BLaER1 treated with 17β-estradiol and CSF1 and Interleukin-3, amounts not matched to agents 10 nM and 100 nM (cell line): ENCODE results near the gene NCBP2L.

Experiments
- H3K27ac ChIP-seq, 11 experiments: shearing (Covaris generic); formaldehyde crosslinking; 2 replicates each; pipeline ENCODE4 v1.8.1; 2022
- H3K27me3 ChIP-seq, 11 experiments: shearing (Covaris generic); formaldehyde crosslinking; 2 replicates each; pipeline ENCODE4 v1.8.1; 2022
- H3K36me3 ChIP-seq, 11 experiments: shearing (Covaris generic); formaldehyde crosslinking; 2 replicates each; pipeline ENCODE4 v1.8.1; 2022
- H3K4me1 ChIP-seq, 10 experiments: shearing (Covaris generic); formaldehyde crosslinking; 2 replicates each; pipeline ENCODE4 v1.8.1; 2022
- H3K4me2 ChIP-seq, 11 experiments: shearing (Covaris generic); formaldehyde crosslinking; 2 replicates each; pipeline ENCODE4 v1.8.1; 2022
- H3K4me3 ChIP-seq, 10 experiments: shearing (Covaris generic); formaldehyde crosslinking; 2 replicates each; pipeline ENCODE4 v1.8.1; 2022
- H3K9ac ChIP-seq, 11 experiments: shearing (Covaris generic); formaldehyde crosslinking; 2 replicates each; pipeline ENCODE4 v1.8.1; 2022
- H3K9me3 ChIP-seq, 11 experiments: shearing (Covaris generic); formaldehyde crosslinking; replicated peaks in 1 of 11; 2 replicates each; pipeline ENCODE4 v1.8.1; 2022
- H4K20me1 ChIP-seq, 11 experiments: shearing (Covaris generic); formaldehyde crosslinking; 2 replicates each; pipeline ENCODE4 v1.8.1; 2022
- Cebpa-rat ChIP-seq, 11 experiments: shearing (Covaris generic); IDR thresholded peaks; 2 replicates each; pipeline ENCODE4 v1.8.1; 2022

The NCBP2L gene

DNA sequence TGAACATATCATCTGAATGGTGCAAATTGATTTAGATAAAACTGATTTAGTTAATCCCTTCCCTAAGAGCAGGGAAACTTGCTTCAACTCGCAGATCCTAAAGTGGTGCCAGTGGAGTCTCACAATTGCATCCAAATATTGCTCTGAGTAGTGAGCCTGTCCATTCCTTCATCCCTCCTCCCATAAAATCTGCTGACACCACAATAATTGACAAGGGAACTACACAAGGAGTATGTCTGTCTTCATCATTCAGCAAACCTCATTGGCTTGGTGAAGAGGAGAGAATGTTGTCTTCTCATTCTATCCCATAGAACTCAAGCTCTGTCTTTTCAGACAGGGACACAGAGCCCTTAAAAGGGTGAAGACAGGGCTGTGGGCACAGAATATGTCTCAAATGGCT lies 52.3 kb downstream of the NCBP2L start:
- Histone ChIP-seq H3K9ac (no peak overlapping the region), H3K27me3 (peaks cover 80 to 100% (median 97%) of the 10 kb centered on the region in 11 experiments), H3K4me3 (no peak overlapping the region), H3K36me3 (no peaks in the 10 kb centered on the region), H3K4me2 (no peak overlapping the region), H3K4me1 (peaks cover 0 to 7% (median 0%) of the 10 kb centered on the region in 10 experiments; a peak in 2 of 20 replicates), H4K20me1 (peaks cover 0 to 11% (median 0%) of the 10 kb centered on the region in 11 experiments; a peak in 2 of 22 replicates), H3K9me3 (peaks cover 0 to 15% (median 1%) of the 10 kb centered on the region in 11 experiments; a peak in 5 of 22 replicates), H3K27ac (no peak overlapping the region)
- TF ChIP-seq Cebpa-rat (IDR thresholded peaks at IDR 0.05): no peak

DNA sequence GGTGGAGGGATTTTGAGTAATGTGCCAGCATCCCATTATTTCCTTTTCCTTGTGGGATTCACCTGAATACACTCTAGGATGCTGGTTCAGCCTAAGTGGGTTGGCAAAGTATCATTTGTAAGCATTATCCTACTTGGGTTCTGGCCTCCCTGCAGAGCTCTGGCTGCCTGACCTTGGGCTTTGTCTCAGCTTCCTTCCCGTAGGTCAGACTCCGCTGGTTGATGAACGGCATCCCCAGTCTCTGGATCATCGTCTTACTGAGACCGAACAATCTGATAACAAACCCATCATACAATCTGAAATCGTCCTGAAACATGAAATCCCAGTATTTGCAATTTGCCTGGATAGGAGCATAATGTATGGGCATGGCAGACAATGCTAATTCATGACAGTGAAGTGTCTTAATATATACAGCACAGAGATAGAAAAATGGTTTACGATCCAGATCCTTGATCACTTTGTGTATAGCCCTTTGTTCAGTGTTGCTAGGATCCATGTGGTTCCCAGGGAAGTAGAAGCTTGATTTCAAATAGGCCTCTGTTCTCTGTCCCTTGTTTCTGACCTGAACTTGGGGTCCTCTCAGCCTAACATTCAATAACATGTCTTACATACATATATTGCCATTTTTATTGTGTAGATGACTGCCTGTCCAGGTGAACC lies 53.7 kb downstream of the NCBP2L start:
- H4K20me1 ChIP-seq: peaks cover 0 to 11% (median 0%) of the 10 kb centered on the region in 11 experiments; a peak in 2 of 22 replicates
- no peak overlapping the region for H3K9ac ChIP-seq
- H3K27ac ChIP-seq: no peak overlapping the region
- H3K4me3 ChIP-seq: no peak overlapping the region
- H3K4me1 ChIP-seq: peaks cover 0 to 7% (median 0%) of the 10 kb centered on the region in 10 experiments; a peak in 2 of 20 replicates
- peaks cover 0 to 13% (median 5%) of the 10 kb centered on the region in 11 experiments; a peak in 4 of 22 replicates for H3K9me3 ChIP-seq
- no peak overlapping the region for H3K4me2 ChIP-seq
- H3K27me3 ChIP-seq: peaks cover 67 to 100% (median 97%) of the 10 kb centered on the region in 11 experiments
- no peaks in the 10 kb centered on the region for H3K36me3 ChIP-seq
- TF ChIP-seq Cebpa-rat (IDR thresholded peaks at IDR 0.05): no peak

DNA sequence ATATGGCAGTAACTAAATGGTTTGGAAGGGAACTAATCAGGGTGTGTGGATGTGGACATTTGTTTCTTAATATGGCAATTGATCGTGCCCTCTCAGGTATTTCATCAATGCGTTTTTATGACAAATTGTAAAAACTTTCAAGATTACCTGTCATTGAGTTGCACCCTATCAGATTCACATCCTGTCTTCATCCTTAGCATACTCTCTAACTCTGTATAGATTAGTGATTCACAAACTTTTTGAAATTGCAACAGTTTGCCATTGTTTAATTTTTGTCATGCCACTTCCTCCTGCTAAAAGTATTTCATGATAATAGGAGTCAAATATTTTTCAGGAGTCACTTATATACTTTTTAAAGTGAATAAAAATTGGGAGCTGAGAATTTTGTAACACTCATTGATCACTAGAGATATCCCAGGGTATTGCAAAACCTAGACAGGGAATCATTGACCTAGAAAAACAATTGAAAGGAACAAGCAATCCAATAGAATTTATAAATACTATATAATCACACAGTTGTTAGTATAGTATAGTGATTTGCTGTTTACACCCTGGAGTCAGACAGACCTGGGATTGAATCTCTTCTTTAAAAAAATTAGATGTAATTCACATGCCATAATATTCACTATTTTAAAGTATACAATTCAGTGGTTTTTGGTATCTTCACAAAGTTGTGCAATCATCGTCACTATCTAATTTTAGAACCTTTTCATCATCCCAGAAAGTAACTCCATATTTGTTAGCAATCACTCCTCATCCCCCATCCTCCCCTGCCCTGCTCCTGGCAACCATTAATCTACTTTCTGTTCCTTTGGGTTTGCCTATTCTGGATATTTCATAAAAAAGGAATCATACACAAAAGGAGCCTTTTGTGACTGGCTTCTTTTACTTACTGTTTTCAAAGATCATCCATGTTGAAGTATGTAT lies 57.0 kb downstream of the NCBP2L start:
- peaks cover 0 to 7% (median 0%) of the 10 kb centered on the region in 11 experiments; a peak in 1 of 22 replicates for H3K9me3 ChIP-seq

DNA sequence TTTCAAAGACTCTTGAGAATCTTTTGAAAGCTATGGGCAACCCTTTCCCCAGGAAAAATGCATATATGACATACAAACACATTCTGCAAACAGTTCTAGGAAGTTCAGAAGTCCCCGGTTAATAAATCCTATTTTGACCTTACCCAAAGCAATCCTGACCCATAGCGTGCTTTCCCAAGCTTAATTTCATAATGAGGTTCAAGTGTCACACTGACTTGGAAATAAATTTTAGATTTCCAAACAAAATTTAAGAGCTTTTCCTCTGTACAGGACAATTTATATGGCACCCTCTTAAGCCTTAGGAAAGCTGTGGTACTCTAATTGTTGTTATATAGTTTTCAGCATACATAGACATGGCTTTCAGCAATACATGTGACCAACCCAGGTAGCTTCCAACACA lies 59.4 kb downstream of the NCBP2L start:
- no peak overlapping the region for H3K27ac ChIP-seq
- no peaks in the 10 kb centered on the region for H4K20me1 ChIP-seq
- no peak overlapping the region for H3K9ac ChIP-seq
- H3K36me3 ChIP-seq: no peaks in the 10 kb centered on the region
- peaks cover 0 to 7% (median 0%) of the 10 kb centered on the region in 11 experiments; a peak in 1 of 22 replicates for H3K9me3 ChIP-seq
- H3K4me1 ChIP-seq: no peaks in the 10 kb centered on the region
- TF ChIP-seq Cebpa-rat (IDR thresholded peaks at IDR 0.05): no peak
- H3K4me2 ChIP-seq: no peak overlapping the region
- H3K27me3 ChIP-seq: peaks cover 64 to 100% (median 95%) of the 10 kb centered on the region in 11 experiments
- no peak overlapping the region for H3K4me3 ChIP-seq

More for the DNA sequence above, 57.0 kb downstream of the NCBP2L start:
- Histone ChIP-seq H3K4me3 (no peak overlapping the region), H3K27me3 (peaks cover 62 to 100% (median 96%) of the 10 kb centered on the region in 11 experiments), H3K9ac (no peak overlapping the region), H3K36me3 (no peaks in the 10 kb centered on the region), H3K4me2 (no peak overlapping the region), H3K4me1 (no peaks in the 10 kb centered on the region), H3K27ac (no peak overlapping the region), H4K20me1 (no peaks in the 10 kb centered on the region)
- TF ChIP-seq Cebpa-rat (IDR thresholded peaks at IDR 0.05): no peak

DNA sequence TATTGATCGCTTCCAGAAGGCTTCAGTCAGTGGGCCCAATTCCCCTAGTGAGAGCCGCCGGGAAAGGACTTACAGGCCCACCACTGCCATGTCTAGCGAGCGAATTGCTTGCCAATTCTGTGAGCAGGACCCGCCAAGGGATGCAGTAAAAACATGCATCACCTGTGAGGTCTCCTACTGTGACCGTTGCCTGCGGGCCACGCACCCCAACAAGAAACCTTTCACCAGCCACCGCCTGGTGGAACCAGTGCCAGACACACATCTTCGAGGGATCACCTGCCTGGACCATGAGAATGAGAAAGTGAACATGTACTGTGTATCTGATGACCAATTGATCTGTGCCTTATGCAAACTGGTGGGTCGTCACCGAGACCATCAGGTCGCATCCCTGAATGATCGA lies 63.4 kb downstream of the NCBP2L start:
- Histone ChIP-seq H4K20me1 (no peaks in the 10 kb centered on the region), H3K9ac (no peak overlapping the region), H3K4me1 (no peaks in the 10 kb centered on the region), H3K27ac (no peak overlapping the region), H3K9me3 (no peaks in the 10 kb centered on the region), H3K27me3 (peaks cover 82 to 100% (median 99%) of the 10 kb centered on the region in 11 experiments), H3K4me2 (no peak overlapping the region), H3K36me3 (no peaks in the 10 kb centered on the region), H3K4me3 (no peak overlapping the region)
- no peak for TF ChIP-seq Cebpa-rat (IDR thresholded peaks at IDR 0.05)

DNA sequence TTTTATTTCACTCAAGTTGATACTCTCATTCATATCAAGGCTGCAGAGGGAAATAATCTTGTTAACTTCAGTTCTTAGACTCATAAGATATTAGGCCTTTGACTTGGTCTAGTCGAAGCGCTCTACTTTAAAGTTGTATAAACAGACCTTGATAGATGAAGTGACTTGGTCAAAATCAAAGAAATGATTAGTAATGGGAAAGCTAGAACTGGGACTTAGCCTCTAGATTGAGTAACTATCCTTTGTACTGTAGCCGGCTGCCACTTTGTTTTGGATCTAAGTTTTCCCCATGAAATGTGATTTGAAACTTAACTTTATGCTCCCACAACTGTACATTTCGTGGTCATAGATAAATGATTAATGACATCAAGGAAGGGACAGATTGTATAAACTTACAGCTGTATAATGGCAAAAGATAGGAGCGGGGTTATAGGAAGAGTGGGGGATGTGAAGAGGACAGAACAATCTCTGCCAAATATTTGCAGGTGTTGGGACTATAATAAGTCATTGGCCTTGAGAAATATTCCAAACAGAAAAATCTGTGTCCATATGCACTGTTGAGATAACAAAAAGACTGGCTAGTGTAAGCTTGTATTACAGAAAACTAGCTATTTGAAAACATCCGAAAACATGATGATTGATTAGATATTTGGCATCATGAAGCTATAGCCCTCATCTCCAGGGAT lies 65.3 kb downstream of the NCBP2L start:
- no peak overlapping the region for H3K4me3 ChIP-seq
- H3K9ac ChIP-seq: no peak overlapping the region
- no peak overlapping the region for H3K27ac ChIP-seq
- H4K20me1 ChIP-seq: no peaks in the 10 kb centered on the region
- no peak overlapping the region for H3K4me2 ChIP-seq
- no peaks in the 10 kb centered on the region for H3K4me1 ChIP-seq
- H3K9me3 ChIP-seq: no peaks in the 10 kb centered on the region
- peaks cover 82 to 100% (median 99%) of the 10 kb centered on the region in 11 experiments for H3K27me3 ChIP-seq
- H3K36me3 ChIP-seq: no peaks in the 10 kb centered on the region
- no peak for TF ChIP-seq Cebpa-rat (IDR thresholded peaks at IDR 0.05)
